NK-92 treated with Interleukin-12 subunit alpha and Interleukin-12 subunit beta, amount 100 ng/mL, for 24 hours (cell line): ENCODE data around the gene FMO3.

Experiments
- DNase-seq: peaks from one replicate; lab custom pipeline; 2025; lab: John Stamatoyannopoulos, UW

Gene FMO3

DNA sequence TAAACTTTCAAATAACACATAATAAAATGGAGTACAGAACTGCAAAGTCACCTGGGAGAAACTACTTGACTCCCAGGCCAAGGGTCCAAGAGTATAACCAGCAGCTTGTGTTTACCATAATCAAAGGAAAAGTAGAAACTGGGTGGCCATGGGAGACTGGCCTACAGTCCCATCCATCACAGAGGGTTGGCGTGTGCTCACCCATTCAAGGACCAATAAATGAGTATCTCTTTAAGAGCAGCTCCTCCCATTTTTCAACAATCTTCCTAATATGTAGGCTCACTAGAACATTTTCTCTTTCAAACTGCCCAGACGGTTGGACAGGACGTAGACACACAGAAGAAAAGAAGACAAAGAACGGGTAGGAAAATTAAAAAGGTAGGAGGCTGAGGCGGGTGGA lies at the start of gene FMO3:
Gene FMO3, plus strand, starts transcription at position 302 of the 400 bp plus-strand sequence. CDS start 1,754 bp downstream, outside the sequence.
- DNase-seq: no peak

DNA sequence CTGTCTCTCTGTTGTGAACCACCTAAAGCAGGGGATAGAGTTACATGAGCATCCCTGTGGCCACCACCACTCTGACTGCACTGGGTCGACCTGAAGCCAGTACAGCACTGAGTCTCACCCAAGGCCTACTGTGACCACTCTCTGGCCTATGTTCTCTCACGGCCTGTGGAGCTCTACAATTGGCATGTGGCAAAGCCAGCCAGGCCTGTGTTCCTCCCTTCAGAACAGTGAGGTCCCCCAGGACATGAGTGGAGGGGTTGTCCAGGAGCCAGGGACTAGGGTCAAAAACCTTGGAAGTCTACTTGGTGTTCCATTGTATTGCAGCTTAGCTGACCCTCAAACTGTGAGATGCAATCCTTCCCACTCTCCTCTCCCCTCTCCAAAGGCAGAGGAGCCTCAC lies 42.7 kb upstream of the FMO3 start:
- DNase-seq: no peak

- no peak for DNase-seq
Measured at GRCh38 chr1:171052977-171053376, 37.7 kb upstream of the FMO3 start.

GRCh38 chr1:171055966-171056643 lies 34.6 kb upstream of the FMO3 start:
- no peak for DNase-seq

- no peak for DNase-seq
Measured at GRCh38 chr1:171061425-171062143, 29.1 kb upstream of the FMO3 start.

- DNase-seq: no peak
Measured at GRCh38 chr1:171062902-171063301, 27.8 kb upstream of the FMO3 start.

DNA sequence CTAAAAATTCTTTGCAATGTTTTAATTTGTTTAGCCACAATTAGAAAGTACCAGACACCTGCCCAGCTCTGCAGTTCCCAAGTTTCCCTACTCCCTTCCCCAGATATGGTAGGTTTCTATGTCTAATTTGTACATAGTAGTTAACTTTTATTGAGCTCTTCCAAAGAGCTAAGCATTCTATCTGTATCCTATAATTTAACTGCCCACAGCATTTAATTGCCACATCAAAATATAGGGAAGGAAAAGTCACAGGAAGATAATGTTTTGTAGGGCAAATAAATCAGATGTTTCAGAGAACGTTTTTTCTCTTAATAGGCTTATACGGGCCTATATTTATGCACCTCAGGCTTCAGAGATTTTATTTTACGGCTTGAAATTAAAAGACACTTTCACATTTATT lies 15.7 kb upstream of the FMO3 start:
- DNase-seq: no peak

GRCh38 chr1:171081314-171081753 lies 9.4 kb upstream of the FMO3 start:
- DNase-seq: no peak

DNA sequence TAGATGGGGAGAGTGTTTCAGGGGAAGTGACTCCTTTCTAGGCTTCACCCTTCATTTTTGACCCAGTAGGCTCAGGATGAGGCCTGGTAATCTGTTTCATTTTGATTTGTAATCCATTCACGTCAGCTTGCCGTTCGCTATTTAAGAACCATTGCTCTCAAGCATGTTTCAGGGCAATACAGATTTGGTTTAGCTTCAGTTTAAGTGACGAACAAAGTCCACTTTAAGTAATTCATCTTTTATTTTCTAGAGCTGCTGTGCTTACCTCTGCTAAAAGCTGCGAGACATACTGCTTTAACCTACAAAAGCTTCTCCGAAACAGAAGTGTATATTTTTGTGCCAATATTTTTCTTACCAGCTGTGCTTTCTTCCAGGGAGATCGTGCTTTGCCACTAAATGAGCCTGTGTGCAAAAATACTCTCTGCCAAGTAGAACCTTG lies 8.9 kb upstream of the FMO3 start:
- no peak for DNase-seq

GRCh38 chr1:171082606-171083005 lies 8.1 kb upstream of the FMO3 start:
- no peak for DNase-seq

DNA sequence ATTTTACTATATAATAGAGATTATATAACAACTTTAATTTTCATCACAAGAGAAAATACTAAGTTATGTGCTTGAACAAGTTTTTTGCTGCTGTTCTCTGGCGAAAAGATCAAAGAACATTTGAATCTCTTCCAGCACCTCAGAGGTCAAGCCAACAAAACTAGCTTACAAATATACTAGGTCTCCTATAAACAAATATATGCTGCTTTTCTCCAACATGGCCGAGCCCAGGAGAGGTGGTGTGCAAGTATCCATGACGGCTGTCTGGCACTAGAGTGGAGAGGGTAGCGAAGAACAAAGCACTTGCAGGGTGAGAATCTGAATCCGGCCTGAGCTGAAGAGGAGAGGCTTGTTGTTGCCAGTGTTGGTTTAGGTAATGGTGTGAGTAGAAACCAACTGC lies 7.5 kb upstream of the FMO3 start:
- no peak for DNase-seq

- DNase-seq: no peak
Measured at GRCh38 chr1:171084091-171084490, 6.6 kb upstream of the FMO3 start.

DNA sequence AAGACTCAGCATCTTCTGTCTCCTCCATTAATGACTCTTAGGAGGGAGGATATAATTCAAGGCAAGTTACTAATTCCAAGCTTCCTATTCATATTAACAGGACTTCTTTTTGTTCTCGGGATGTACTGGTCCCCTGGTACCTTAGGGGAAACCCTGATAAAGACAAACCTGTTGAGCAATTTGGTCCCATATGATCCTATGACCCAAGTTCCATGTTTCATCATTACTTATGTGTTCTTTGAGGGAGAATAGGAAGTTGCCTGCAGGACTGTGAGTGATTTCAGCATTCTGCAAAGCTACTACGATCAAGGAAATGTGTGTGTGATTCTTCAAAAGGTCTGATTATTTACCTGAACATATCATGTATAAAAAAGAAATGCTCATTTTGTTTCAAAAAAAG lies 5.8 kb upstream of the FMO3 start:
- no peak for DNase-seq

- DNase-seq: no peak
Measured at GRCh38 chr1:171087896-171088295, 2.8 kb upstream of the FMO3 start.

GRCh38 chr1:171103862-171104261 lies 13.2 kb downstream of the FMO3 start:
- DNase-seq: no peak

GRCh38 chr1:171107262-171107940 lies 16.7 kb downstream of the FMO3 start:
- no peak for DNase-seq

DNA sequence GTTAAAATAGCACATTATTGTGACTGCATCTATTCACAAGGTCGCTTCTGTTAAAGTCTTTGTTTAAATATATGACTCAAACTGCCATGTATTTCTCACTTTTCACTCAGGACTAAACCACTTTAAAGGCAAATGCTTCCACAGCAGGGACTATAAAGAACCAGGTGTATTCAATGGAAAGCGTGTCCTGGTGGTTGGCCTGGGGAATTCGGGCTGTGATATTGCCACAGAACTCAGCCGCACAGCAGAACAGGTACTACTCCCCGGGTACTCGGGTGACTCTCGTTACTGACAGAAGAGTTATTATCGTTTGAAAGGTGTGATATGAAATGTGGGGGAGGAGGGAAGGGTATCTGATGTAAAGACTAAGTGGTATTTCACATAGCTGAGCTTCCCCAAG lies 17.3 kb downstream of the FMO3 start:
- no peak for DNase-seq

DNA sequence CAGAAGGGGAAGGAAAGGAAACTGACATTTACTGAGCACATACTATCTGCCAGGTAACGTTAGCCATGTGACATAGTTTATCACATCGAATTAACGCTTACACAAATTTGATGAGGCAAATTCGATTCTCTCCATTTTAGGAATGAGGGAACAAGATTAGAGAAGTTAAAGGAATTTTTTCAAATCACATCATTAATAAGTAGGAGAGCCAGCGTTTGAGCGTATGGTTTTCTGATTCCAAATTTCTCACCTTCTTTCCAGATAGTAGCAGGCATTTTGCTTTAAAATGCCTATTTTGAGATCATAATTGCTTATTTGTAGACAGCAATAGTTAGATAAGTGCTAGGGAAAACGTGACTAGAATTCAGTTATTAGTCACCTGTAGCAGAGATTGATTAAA lies 19.3 kb downstream of the FMO3 start:
- no peak for DNase-seq

DNA sequence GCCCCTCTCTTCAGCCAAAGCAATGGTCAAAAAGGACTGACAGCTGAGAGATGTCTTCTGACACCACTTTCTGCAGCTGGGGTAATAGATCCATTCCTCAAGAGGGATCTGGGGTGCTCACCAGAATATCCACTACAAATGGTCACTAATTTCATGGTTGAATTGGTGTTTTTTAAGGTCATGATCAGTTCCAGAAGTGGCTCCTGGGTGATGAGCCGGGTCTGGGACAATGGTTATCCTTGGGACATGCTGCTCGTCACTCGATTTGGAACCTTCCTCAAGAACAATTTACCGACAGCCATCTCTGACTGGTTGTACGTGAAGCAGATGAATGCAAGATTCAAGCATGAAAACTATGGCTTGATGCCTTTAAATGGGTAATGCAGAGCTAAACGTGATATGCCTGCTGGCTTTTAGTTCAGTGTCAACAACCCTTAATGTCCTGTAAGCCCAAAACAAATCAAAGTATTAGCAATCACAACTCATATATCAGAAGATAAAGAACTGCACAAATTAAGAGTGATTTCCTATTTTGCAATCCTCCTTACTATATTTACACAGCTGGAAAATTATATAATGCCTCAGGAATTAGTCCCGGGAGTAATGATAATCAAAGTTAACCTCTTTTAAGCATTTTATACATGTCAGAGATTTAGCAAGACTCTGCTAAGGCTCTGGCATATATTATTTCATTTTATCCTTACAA lies 20.1 kb downstream of the FMO3 start:
- DNase-seq: no peak

DNA sequence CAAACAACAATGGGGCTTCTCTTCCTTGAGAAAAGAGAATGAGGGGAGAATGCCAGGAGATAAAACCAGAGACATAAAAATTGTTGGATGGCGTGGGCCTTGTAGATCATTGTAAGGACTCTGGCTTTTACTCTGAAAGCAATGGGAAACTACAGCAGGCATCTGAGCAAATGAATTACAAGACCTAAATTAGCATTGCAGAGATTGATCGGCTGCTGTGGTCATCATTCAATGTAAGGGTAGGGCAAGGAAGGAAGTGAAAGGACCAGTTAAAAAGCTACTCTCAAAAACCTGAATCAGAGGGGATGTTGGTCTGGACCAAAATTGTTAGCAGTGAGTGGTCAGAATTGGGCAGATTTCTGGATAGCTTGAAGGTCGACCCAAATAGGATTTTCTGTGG lies 21.4 kb downstream of the FMO3 start:
- DNase-seq: no peak

DNA sequence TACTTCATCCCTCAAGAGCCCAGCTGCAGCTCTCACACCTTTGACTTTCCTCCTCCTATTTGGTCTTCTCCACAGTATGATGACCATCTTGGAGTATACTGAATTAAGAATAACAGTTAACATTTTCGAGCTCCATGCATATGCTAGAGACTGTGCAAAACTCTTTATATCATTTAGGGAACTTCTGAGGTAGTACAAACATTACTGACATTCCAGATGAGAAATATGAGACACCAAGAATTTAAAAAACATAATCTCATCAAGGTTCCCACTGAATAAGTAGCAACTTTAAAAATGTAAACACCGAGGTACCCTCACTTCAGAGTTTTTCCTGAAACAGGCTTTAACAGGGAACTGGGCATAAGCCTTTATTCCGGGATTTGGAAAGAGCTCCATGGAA lies 22.7 kb downstream of the FMO3 start:
- no peak for DNase-seq

DNA sequence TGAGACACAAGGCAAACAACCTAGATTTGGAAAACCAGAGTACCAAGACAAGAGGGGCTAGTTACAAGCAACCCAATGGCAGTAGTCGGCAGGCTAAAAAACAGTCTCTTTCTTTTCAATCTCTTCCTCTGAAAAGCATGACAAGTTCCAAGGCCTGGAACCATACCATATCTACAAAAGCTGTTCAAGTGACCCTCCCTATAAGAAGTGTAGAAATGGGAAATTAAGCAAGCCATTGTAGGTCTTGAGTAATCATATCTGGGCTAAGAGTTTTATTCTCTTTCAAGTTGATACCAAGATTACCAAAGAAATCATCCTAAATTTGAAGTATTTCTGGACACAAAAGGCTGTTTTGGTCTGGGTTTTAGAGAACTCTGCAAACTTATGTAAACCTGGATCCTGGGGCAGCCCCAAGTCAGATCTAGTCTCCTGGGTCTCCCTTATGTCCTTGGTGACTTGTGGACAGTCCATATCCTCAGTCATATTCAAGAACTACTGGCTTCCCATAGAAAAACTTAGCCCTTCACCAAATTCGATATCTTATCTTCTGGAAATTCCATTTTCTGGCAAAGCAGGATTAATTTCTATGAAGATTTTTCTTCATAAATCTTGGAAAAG lies 24.7 kb downstream of the FMO3 start:
- DNase-seq: no peak
